Keratinocyte (primary cell): ENCODE results near the gene SDS. TPM values are rescaled to one million over a fixed set of nuclear protein-coding genes. Genes with fewer than 3 reads are reported as not detected.
A peak's percentile ranks its signal among the peaks of the same experiment; 100 is the strongest.

Experiments
- DNase-seq: peaks from one replicate; pipeline ENCODE4 v3.0.0-alpha.2; 2011; ENCODE audit warnings: low read depth, missing footprints, low spot score
- FAIRE-seq: peaks from 2 replicates; lab custom pipeline; 2011; peaks lifted over from hg19 to GRCh38; lab: Jason Lieb, UNC
- H2AFZ ChIP-seq: 2 replicates; pipeline ENCODE4 v1.6.0; 2012; ENCODE audit warnings: low read length, control low read depth, inconsistent platforms; ENCODE audit not compliant: control insufficient read depth
- H3K27ac ChIP-seq: 2 replicates; pipeline ENCODE4 v1.5.1; 2011; ENCODE audit warnings: low read length; ENCODE audit not compliant: control insufficient read depth, insufficient read depth
- H3K27me3 ChIP-seq: 3 replicates; pipeline ENCODE4 v1.6.0; 2011; ENCODE audit warnings: low read length; ENCODE audit not compliant: control insufficient read depth, insufficient read depth; ENCODE audit errors: extremely low read depth
- H3K36me3 ChIP-seq, 2 experiments: 2 replicates in 1 of 2; 3 replicates in 1 of 2; pipeline ENCODE4 v1.5.1; 2011; ENCODE audit warnings: low read length in 2 of 2, mild to moderate bottlenecking in 1 of 2; ENCODE audit not compliant: control insufficient read depth in 2 of 2, insufficient read depth in 2 of 2; ENCODE audit errors: extremely low read depth in 1 of 2
- H3K4me1 ChIP-seq: 3 replicates; pipeline ENCODE4 v1.5.1; 2011; ENCODE audit warnings: low read length; ENCODE audit not compliant: control insufficient read depth, insufficient read depth; ENCODE audit errors: extremely low read depth
- H3K4me2 ChIP-seq: 3 replicates; pipeline ENCODE4 v1.6.0; 2011; ENCODE audit warnings: low read depth, low read length; ENCODE audit not compliant: control insufficient read depth, insufficient read depth; ENCODE audit errors: extremely low read depth
- H3K4me3 ChIP-seq, 3 experiments: fragments of 200-600 bp in 1 of 3; sonication (generic) in 1 of 3; 2 replicates in 2 of 3; 3 replicates in 1 of 3; pipeline ENCODE4 v1.5.1; 2011 to 2016; ENCODE audit warnings: low read length in 3 of 3, mild to moderate bottlenecking in 3 of 3, control low read depth in 2 of 3, inconsistent platforms in 1 of 3, low read depth in 1 of 3, mixed read lengths in 1 of 3, mixed run types in 1 of 3, moderate library complexity in 1 of 3; ENCODE audit not compliant: control insufficient read depth in 2 of 3, insufficient read depth in 2 of 3; ENCODE audit errors: extremely low read depth in 1 of 3
- H3K79me2 ChIP-seq: 2 replicates; pipeline ENCODE4 v1.6.0; 2012; ENCODE audit warnings: low read length; ENCODE audit not compliant: control insufficient read depth, insufficient read depth
- H3K9ac ChIP-seq: 3 replicates; pipeline ENCODE4 v1.6.0; 2011; ENCODE audit warnings: low read length; ENCODE audit not compliant: control insufficient read depth, insufficient read depth; ENCODE audit errors: extremely low read depth
- H3K9me1 ChIP-seq: 3 replicates; pipeline ENCODE4 v1.6.0; 2011; ENCODE audit warnings: low read length; ENCODE audit not compliant: control insufficient read depth, insufficient read depth; ENCODE audit errors: extremely low read depth
- H3K9me3 ChIP-seq: 2 replicates; pipeline ENCODE4 v1.5.1; 2012; ENCODE audit warnings: low read depth, low read length; ENCODE audit not compliant: control insufficient read depth
- H4K20me1 ChIP-seq: 3 replicates; pipeline ENCODE4 v1.6.0; 2011; ENCODE audit warnings: low read length; ENCODE audit not compliant: control insufficient read depth, insufficient read depth; ENCODE audit errors: extremely low read depth
- EZH2 ChIP-seq: IDR thresholded peaks from one replicate; pipeline ENCODE4 v1.6.1; 2012; ENCODE audit warnings: inconsistent platforms, mild to moderate bottlenecking, low read length, moderate library complexity
- dilution Hi-C: fragments of 300-500 bp; cut with MboI; formaldehyde crosslinking; loops from one replicate; pipeline ENCODE4 v1.7.0; 2020; ENCODE audit warnings: low sequenced_read_pairs; ENCODE audit not compliant: extremely low pct_ligation_motif_present
- polyA plus RNA-seq, 5 experiments: library from polyadenylated mRNA; depleted of rRNA in 3 of 5; stranded (reverse) in 3 of 5; stranded (forward) in 1 of 5; unstranded in 1 of 5; fragments of >200 nt; gene quantifications; 1 replicate in 1 of 5; 2 replicates in 3 of 5; 3 replicates in 1 of 5; pipeline versions ENCODE4 v1.2.1 to v1.2.3, GENCODE V29; 2011 to 2012; ENCODE audit warnings: missing spikeins in 2 of 5, low read depth in 1 of 5, low replicate concordance in 1 of 5
- TF ChIP-seq, protein P1 (sequence below), 3 experiments: IDR thresholded peaks in 1 of 3; conservative IDR thresholded peaks in 1 of 3; optimal IDR thresholded peaks in 1 of 3; 2 replicates in 2 of 3; 3 replicates in 1 of 3; pipeline versions ENCODE3 to v1.5.1; 2011; ENCODE audit warnings: low read length in 3 of 3, mild to moderate bottlenecking in 3 of 3, moderate library complexity in 2 of 3, control low read depth in 1 of 3, inconsistent platforms in 1 of 3; ENCODE audit not compliant: insufficient read depth in 2 of 3; ENCODE audit errors: extremely low read depth in 1 of 3

SDS gene
- polyA plus RNA-seq, 1 donor (not counting 4 experiments of a cell fraction or from before 2014, with no cell fraction given): not detected

GRCh38 chr12:113424456-113424855 lies 20.8 kb upstream of the SDS start:
- no peaks in the 10 kb centered on the region for H4K20me1 ChIP-seq
- no peak overlapping the region for H3K9ac ChIP-seq
- H3K79me2 ChIP-seq: no peaks in the 10 kb centered on the region
- H3K4me3 ChIP-seq: no peak overlapping the region
- H3K9me3 ChIP-seq: no peaks in the 10 kb centered on the region
- dilution Hi-C loops: no loop called here
- H3K4me1 ChIP-seq: peaks cover 12% of the 10 kb centered on the region
- H3K27me3 ChIP-seq: no peaks in the 10 kb centered on the region
- DNase-seq (no peak), FAIRE-seq (no peak)
- H3K4me2 ChIP-seq: no peak overlapping the region
- H3K9me1 ChIP-seq: no peaks in the 10 kb centered on the region
- TF ChIP-seq, protein P1, sequence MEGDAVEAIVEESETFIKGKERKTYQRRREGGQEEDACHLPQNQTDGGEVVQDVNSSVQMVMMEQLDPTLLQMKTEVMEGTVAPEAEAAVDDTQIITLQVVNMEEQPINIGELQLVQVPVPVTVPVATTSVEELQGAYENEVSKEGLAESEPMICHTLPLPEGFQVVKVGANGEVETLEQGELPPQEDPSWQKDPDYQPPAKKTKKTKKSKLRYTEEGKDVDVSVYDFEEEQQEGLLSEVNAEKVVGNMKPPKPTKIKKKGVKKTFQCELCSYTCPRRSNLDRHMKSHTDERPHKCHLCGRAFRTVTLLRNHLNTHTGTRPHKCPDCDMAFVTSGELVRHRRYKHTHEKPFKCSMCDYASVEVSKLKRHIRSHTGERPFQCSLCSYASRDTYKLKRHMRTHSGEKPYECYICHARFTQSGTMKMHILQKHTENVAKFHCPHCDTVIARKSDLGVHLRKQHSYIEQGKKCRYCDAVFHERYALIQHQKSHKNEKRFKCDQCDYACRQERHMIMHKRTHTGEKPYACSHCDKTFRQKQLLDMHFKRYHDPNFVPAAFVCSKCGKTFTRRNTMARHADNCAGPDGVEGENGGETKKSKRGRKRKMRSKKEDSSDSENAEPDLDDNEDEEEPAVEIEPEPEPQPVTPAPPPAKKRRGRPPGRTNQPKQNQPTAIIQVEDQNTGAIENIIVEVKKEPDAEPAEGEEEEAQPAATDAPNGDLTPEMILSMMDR (optimal IDR thresholded peaks at IDR 0.05 in 1 of 3, IDR thresholded peaks at IDR 0.05 in 1 of 3, conservative IDR thresholded peaks at IDR 0.05 in 1 of 3; ENCODE audit: extremely low read depth in 1 of 3, insufficient read depth in 2 of 3, low read length in 3 of 3): no peak
- TF ChIP-seq EZH2: no peak
- H2AFZ ChIP-seq: no peak overlapping the region
- no peaks in the 10 kb centered on the region for H3K36me3 ChIP-seq
- H3K27ac ChIP-seq: no peak overlapping the region

- Histone ChIP-seq H3K4me3 (peak overlapping the region; percentile 48 to 70 (median 64)), H3K9me3 (no peaks in the 10 kb centered on the region), H3K4me2 (peak overlapping the region; percentile 78), H4K20me1 (no peaks in the 10 kb centered on the region), H3K27me3 (no peaks in the 10 kb centered on the region), H3K9ac (peak overlapping the region; percentile 67), H3K4me1 (peaks cover 12% of the 10 kb centered on the region), H2AFZ (no peak overlapping the region), H3K27ac (no peak overlapping the region), H3K9me1 (no peaks in the 10 kb centered on the region), H3K36me3 (no peaks in the 10 kb centered on the region), H3K79me2 (no peaks in the 10 kb centered on the region)
- DNase-seq (no peak), FAIRE-seq (no peak)
- TF ChIP-seq EZH2: no peak
- TF ChIP-seq, protein P1 (optimal IDR thresholded peaks at IDR 0.05 in 1 of 3, IDR thresholded peaks at IDR 0.05 in 1 of 3, conservative IDR thresholded peaks at IDR 0.05 in 1 of 3; ENCODE audit: extremely low read depth in 1 of 3, insufficient read depth in 2 of 3, low read length in 3 of 3): no peak
- dilution Hi-C loops: no loop called here
Measured at GRCh38 chr12:113422886-113423669, 19.4 kb upstream of the SDS start.
